Astrocyte of the spinal cord (primary cell): ENCODE data around the gene FMN2.
A peak's percentile ranks its signal among the peaks of the same experiment; 100 is the strongest.

ENCODE experiments used
- DNase-seq: peaks from one replicate; pipeline ENCODE4 v3.0.0; 2011; ENCODE audit warnings: low read depth, low spot score
- H3K4me3 ChIP-seq: 2 replicates; pipeline ENCODE4 v1.5.1; 2011; ENCODE audit warnings: low read depth, mild to moderate bottlenecking, low read length, moderate library complexity
- CTCF ChIP-seq: IDR thresholded peaks from 2 replicates; pipeline ENCODE4 v1.5.1; 2012; ENCODE audit warnings: low read depth, mild to moderate bottlenecking, low read length, inconsistent platforms
- in situ Hi-C: cut with HindIII; loops from 2 replicates; pipeline ENCODE4 v1.10.0; 2017; ENCODE audit warnings: low sequenced_read_pairs

Gene FMN2

GRCh38 chr1:240101306-240101705 is 9.6 kb downstream of the FMN2 start:
- in situ Hi-C loops = no loop called here
- H3K4me3 ChIP-seq = no peak overlapping the region
- no peak for DNase-seq
- TF ChIP-seq CTCF = no peak

GRCh38 chr1:240101737-240102136 is 10.1 kb downstream of the FMN2 start:
- H3K4me3 ChIP-seq = no peak overlapping the region
- in situ Hi-C loops = no loop called here
- peak; percentile 27 for DNase-seq
- TF ChIP-seq CTCF = no peak

- in situ Hi-C loops = no loop called here
- DNase-seq = no peak
- TF ChIP-seq CTCF = no peak
Measured at GRCh38 chr1:240104672-240105071, 13.0 kb downstream of the FMN2 start.

GRCh38 chr1:240107058-240107684 is 15.5 kb downstream of the FMN2 start:
- no peak for TF ChIP-seq CTCF
- DNase-seq = peak; percentile 86
- in situ Hi-C loops = no loop called here
- H3K4me3 ChIP-seq = no peak overlapping the region

More at GRCh38 chr1:240104672-240105071, 13.0 kb downstream of the FMN2 start:
- no peak overlapping the region for H3K4me3 ChIP-seq

GRCh38 chr1:240109130-240109529 is 17.4 kb downstream of the FMN2 start:
- no peak for TF ChIP-seq CTCF
- DNase-seq = no peak
- no peak overlapping the region for H3K4me3 ChIP-seq
- in situ Hi-C loops = no loop called here

GRCh38 chr1:240109920-240110636 is 18.4 kb downstream of the FMN2 start:
- DNase-seq = peak; percentile 78
- no peak for TF ChIP-seq CTCF
- no peak overlapping the region for H3K4me3 ChIP-seq
- in situ Hi-C loops = no loop called here
